GM12878 (cell line): ENCODE measurements around the gene CDK13. TPM values are rescaled to one million over a fixed set of nuclear protein-coding genes. Genes with fewer than 3 reads are reported as not detected.

ENCODE experiments used
- CBX5 ChIP-seq: sonication (generic); IDR thresholded peaks from 2 replicates; pipeline ENCODE4 v1.6.1; 2016; ENCODE audit warnings: low read depth, moderate library complexity, mild to moderate bottlenecking, inconsistent platforms
- CTCF ChIP-seq, 3 experiments: IDR thresholded peaks in 2 of 3; conservative IDR thresholded peaks in 1 of 3; 2 replicates each; pipeline ENCODE4 v1.5.1; 2011; ENCODE audit warnings: low read depth in 3 of 3, low read length in 3 of 3, mild to moderate bottlenecking in 3 of 3, control low read depth in 2 of 3, moderate library complexity in 2 of 3, inconsistent platforms in 1 of 3, mixed read lengths in 1 of 3; ENCODE audit not compliant: control insufficient read depth in 2 of 3, insufficient read depth in 1 of 3; ENCODE audit errors: extremely low read depth in 1 of 3
- EGR1 ChIP-seq, 2 experiments: IDR thresholded peaks; 1 replicate in 1 of 2; 2 replicates in 1 of 2; pipeline ENCODE4 v1.6.1; 2011 to 2012; ENCODE audit warnings: low read depth in 2 of 2, low read length in 2 of 2, borderline replicate concordance in 1 of 2, mild to moderate bottlenecking in 1 of 2, moderate library complexity in 1 of 2
- FOXM1 ChIP-seq: IDR thresholded peaks from 2 replicates; pipeline ENCODE4 v1.6.1; 2012; ENCODE audit warnings: low read depth, mild to moderate bottlenecking, inconsistent platforms, low read length, moderate library complexity
- HDAC6 ChIP-seq: fragments of 200-600 bp; sonication (generic); IDR thresholded peaks from one replicate; pipeline ENCODE4 v1.8.0; 2017; ENCODE audit warnings: antibody characterized with exemption; ENCODE audit not compliant: unreplicated experiment
- HDGF ChIP-seq: fragments of 450-650 bp; IDR thresholded peaks from 2 replicates; pipeline ENCODE4 v1.6.1; 2016; ENCODE audit warnings: antibody characterized with exemption
- IRF3 ChIP-seq: fragments of 450-650 bp; IDR thresholded peaks from 2 replicates; pipeline ENCODE4 v1.6.1; 2014; ENCODE audit warnings: mild to moderate bottlenecking
- KLF5 ChIP-seq: fragments of 450-650 bp; IDR thresholded peaks from 2 replicates; pipeline ENCODE4 v1.6.1; 2014; ENCODE audit warnings: mild to moderate bottlenecking; ENCODE audit not compliant: partially characterized antibody
- MXI1 ChIP-seq: fragments of 150-350 bp; IDR thresholded peaks from 2 replicates; pipeline ENCODE4 v1.6.1; 2011; ENCODE audit warnings: low read depth, mild to moderate bottlenecking, inconsistent platforms, low read length, improper control_type of control experiment
- MYB ChIP-seq: fragments of 150-350 bp; IDR thresholded peaks from 2 replicates; pipeline ENCODE4 v1.6.1; 2014; ENCODE audit warnings: mild to moderate bottlenecking, low read depth, low read length, borderline replicate concordance
- NRF1 ChIP-seq: conservative IDR thresholded peaks from 2 replicates; pipeline ENCODE4 v1.6.1; 2011; ENCODE audit warnings: mild to moderate bottlenecking, low read depth, low read length, improper control_type of control experiment
- PKNOX1 ChIP-seq: fragments of 450-650 bp; IDR thresholded peaks from 2 replicates; pipeline ENCODE4 v1.6.1; 2016; ENCODE audit warnings: mild to moderate bottlenecking
- RFX5 ChIP-seq: IDR thresholded peaks from 2 replicates; pipeline ENCODE4 v1.6.1; 2011; ENCODE audit warnings: low read depth, low read length, improper control_type of control experiment
- SRF ChIP-seq, 2 experiments: IDR thresholded peaks; 2 replicates each; pipeline ENCODE4 v1.6.1; 2011; ENCODE audit warnings: low read depth in 2 of 2, low read length in 2 of 2, mild to moderate bottlenecking in 1 of 2, moderate library complexity in 1 of 2
- SUZ12 ChIP-seq: fragments of 200-600 bp; sonication (generic); IDR thresholded peaks from one replicate; pipeline ENCODE4 v1.6.1; 2018; ENCODE audit warnings: antibody characterized with exemption, mild to moderate bottlenecking; ENCODE audit not compliant: unreplicated experiment
- TCF12 ChIP-seq: IDR thresholded peaks from 2 replicates; pipeline ENCODE4 v1.6.1; 2011; ENCODE audit warnings: low read depth, mild to moderate bottlenecking, low read length
- ZBTB33 ChIP-seq: fragments of 450-650 bp; IDR thresholded peaks from 2 replicates; pipeline ENCODE4 v1.6.1; 2017; ENCODE audit warnings: mild to moderate bottlenecking
- ZBTB4 ChIP-seq: fragments of 450-650 bp; formaldehyde crosslinking; IDR thresholded peaks from 2 replicates; pipeline ENCODE4 v1.4.0; 2022; ENCODE audit warnings: mild to moderate bottlenecking, moderate library complexity
- ZNF207 ChIP-seq: fragments of 450-650 bp; IDR thresholded peaks from 2 replicates; pipeline ENCODE4 v1.6.1; 2014; ENCODE audit warnings: antibody characterized with exemption, mild to moderate bottlenecking, borderline replicate concordance
- polyA plus RNA-seq, 11 experiments: library from polyadenylated mRNA; depleted of rRNA in 4 of 11; unstranded in 6 of 11; stranded (reverse) in 5 of 11; fragments of >200 nt; fragmentation: Nextera tagmentation in 4 of 11; fragmentation: Illumina TruSeq in 1 of 11; extraction: Ambion mirVana in 4 of 11; extraction: Trizol in 1 of 11; gene quantifications; 1 replicate in 1 of 11; 2 replicates in 10 of 11; pipeline versions ENCODE4 v1.2.1 to v1.2.3, GENCODE V29; 2011 to 2016; ENCODE audit warnings: inconsistent platforms in 2 of 11, missing spikeins in 2 of 11, low read depth in 1 of 11
- total RNA-seq, 4 experiments: library from RNA; depleted of rRNA in 3 of 4; stranded (reverse); fragments of >200 nt in 3 of 4; fragmentation: Illumina TruSeq in 1 of 4; extraction: Trizol in 1 of 4; gene quantifications; 2 replicates each; pipeline versions ENCODE4 v1.2.1 to v1.2.3, GENCODE V29; 2013 to 2021

CDK13 gene
- total and polyA plus RNA-seq, 10 of the 15 experiments (the other 5 are each of a cell fraction or from before 2014, with no cell fraction given), result 10.8 to 44.4 (median 28.0) TPM

GRCh38 chr7:39949971-39950472, at the start of gene CDK13 (continued):
- no peak for TF ChIP-seq ZNF207
- TF ChIP-seq EGR1 (IDR thresholded peaks at IDR 0.05; ENCODE audit: borderline replicate concordance in 1 of 2, low read depth in 2 of 2, low read length in 2 of 2), result peak; percentile 64 to 95
- TF ChIP-seq PKNOX1, result peak; percentile 5; the same call in 1 of the 2 replicates
- TF ChIP-seq IRF3, result no peak
- peak; percentile 72; the same call in 1 of the 2 replicates for TF ChIP-seq CBX5
- peak; percentile 69 for TF ChIP-seq KLF5
- TF ChIP-seq MYB, result no peak
- TF ChIP-seq ZBTB4 (CRISPR knock-in tag), result no peak
- TF ChIP-seq RFX5, result no peak
- TF ChIP-seq TCF12, result no peak
- no peak; a peak in 1 of 6 replicates for TF ChIP-seq CTCF (IDR thresholded peaks at IDR 0.05 in 2 of 3, conservative IDR thresholded peaks at IDR 0.05 in 1 of 3; ENCODE audit: control insufficient read depth in 2 of 3, extremely low read depth in 1 of 3, insufficient read depth in 1 of 3, low read depth in 3 of 3, low read length in 3 of 3)
- no peak for TF ChIP-seq ZBTB33
- TF ChIP-seq HDAC6, result no peak
- TF ChIP-seq NRF1, result no peak
- 0 out of 2 replicates have a peak, but pooled peaks have one; percentile 38 for TF ChIP-seq HDGF
- peak; percentile 32; the same call in 1 of the 2 replicates for TF ChIP-seq MXI1
- no peak; the same call in 1 of the 2 replicates for TF ChIP-seq FOXM1
- no peak for TF ChIP-seq SUZ12
- TF ChIP-seq SRF (IDR thresholded peaks at IDR 0.05; ENCODE audit: low read depth in 2 of 2, low read length in 2 of 2), result no peak
